ENCODE data around the gene KRTAP4-3. TPM values are rescaled to one million over a fixed set of nuclear protein-coding genes. Genes with fewer than 3 reads are reported as not detected.
"Not testable (repeated sequence)": the region's sequence is repeated elsewhere in the genome, so short reads cannot be mapped to it uniquely, and the experiment has no call there.

Gene KRTAP4-3
- total and polyA plus RNA-seq, 4 donors: not detected

GRCh38 chr17:41127371-41127770 lies 40.6 kb downstream of the KRTAP4-3 start:
- Histone ChIP-seq H3K4me1 (ENCODE audit: control insufficient read depth in 1 of 2, insufficient read depth in 2 of 2, low read length in 2 of 2) (no peaks in the 10 kb centered on the region), H3K9me3 (ENCODE audit: control insufficient read depth, low read length) (no peaks in the 10 kb centered on the region), H3K27ac (ENCODE audit: low read depth in 1 of 2, low read length in 2 of 2) (no peak overlapping the region), H3K4me3 (ENCODE audit: low read length in 2 of 2) (no peak overlapping the region), H3K27me3 (ENCODE audit: control insufficient read depth in 1 of 2, insufficient read depth in 2 of 2, low read length in 1 of 2) (no peaks in the 10 kb centered on the region), H3K36me3 (ENCODE audit: control insufficient read depth in 1 of 2, insufficient read depth in 2 of 2, low read length in 1 of 2) (no peaks in the 10 kb centered on the region)
- DNase-seq (no peak), ATAC-seq (ENCODE audit: low FRiP score) (no peak)
- WGBS, 2 donors: 68% methylated on average over 1 of the region's 1 CpG
- intact Hi-C loops (cut with DNase I): no loop called here

- no peaks in the 10 kb centered on the region for H3K36me3 ChIP-seq (ENCODE audit: control insufficient read depth in 1 of 2, insufficient read depth in 2 of 2, low read length in 1 of 2)
- H3K4me3 ChIP-seq (ENCODE audit: low read length in 2 of 2): no peak overlapping the region
- H3K4me1 ChIP-seq (ENCODE audit: control insufficient read depth in 1 of 2, insufficient read depth in 2 of 2, low read length in 2 of 2): no peaks in the 10 kb centered on the region
- intact Hi-C loops (cut with DNase I): no loop called here
- H3K9me3 ChIP-seq (ENCODE audit: control insufficient read depth, low read length): no peaks in the 10 kb centered on the region
- whole genome bisulfite sequencing, 2 donors: 83 to 84% methylated on average over 3 of the region's 3 CpGs
- H3K27ac ChIP-seq (ENCODE audit: low read depth in 1 of 2, low read length in 2 of 2): no peak overlapping the region
- no peaks in the 10 kb centered on the region for H3K27me3 ChIP-seq (ENCODE audit: control insufficient read depth in 1 of 2, insufficient read depth in 2 of 2, low read length in 1 of 2)
- ATAC-seq (ENCODE audit: low FRiP score): no peak
- no peak for DNase-seq
Measured at GRCh38 chr17:41126412-41126811, 41.6 kb downstream of the KRTAP4-3 start.

- ATAC-seq (ENCODE audit: low FRiP score) (no peak), DNase-seq (no peak)
- no peaks in the 10 kb centered on the region for H3K27me3 ChIP-seq (ENCODE audit: control insufficient read depth in 1 of 2, insufficient read depth in 2 of 2, low read length in 1 of 2)
- WGBS, 2 donors: 67 to 90% methylated on average over 2 of the region's 2 CpGs
- H3K9me3 ChIP-seq (ENCODE audit: control insufficient read depth, low read length): no peaks in the 10 kb centered on the region
- H3K27ac ChIP-seq (ENCODE audit: low read depth in 1 of 2, low read length in 2 of 2): no peak overlapping the region
- H3K4me3 ChIP-seq (ENCODE audit: low read length in 2 of 2): no peak overlapping the region
- H3K36me3 ChIP-seq (ENCODE audit: control insufficient read depth in 1 of 2, insufficient read depth in 2 of 2, low read length in 1 of 2): no peaks in the 10 kb centered on the region
- intact Hi-C loops (cut with DNase I): no loop called here
- H3K4me1 ChIP-seq (ENCODE audit: control insufficient read depth in 1 of 2, insufficient read depth in 2 of 2, low read length in 2 of 2): no peaks in the 10 kb centered on the region
Measured at GRCh38 chr17:41125064-41125463, 43.0 kb downstream of the KRTAP4-3 start.

GRCh38 chr17:41123991-41124371 lies 44.0 kb downstream of the KRTAP4-3 start, which contains the start of gene KRTAP4-12:
KRTAP4-12 (minus strand) TSS chr17:41124182; CDS start chr17:41124122, 60 bp downstream.
- 69 to 70% methylated on average over 3 of the region's 3 CpGs for WGBS, 2 donors
- ATAC-seq (ENCODE audit: low FRiP score); H3K4me3 ChIP-seq (ENCODE audit: low read length in 2 of 2); intact Hi-C loops (cut with DNase I); H3K9me3 ChIP-seq (ENCODE audit: control insufficient read depth, low read length); H3K27me3 ChIP-seq (ENCODE audit: control insufficient read depth in 1 of 2, insufficient read depth in 2 of 2, low read length in 1 of 2); H3K36me3 ChIP-seq (ENCODE audit: control insufficient read depth in 1 of 2, insufficient read depth in 2 of 2, low read length in 1 of 2); H3K27ac ChIP-seq (ENCODE audit: low read depth in 1 of 2, low read length in 2 of 2); DNase-seq; H3K4me1 ChIP-seq (ENCODE audit: control insufficient read depth in 1 of 2, insufficient read depth in 2 of 2, low read length in 2 of 2): not testable (repeated sequence)

- H3K27ac ChIP-seq (ENCODE audit: low read depth in 1 of 2, low read length in 2 of 2); H3K4me1 ChIP-seq (ENCODE audit: control insufficient read depth in 1 of 2, insufficient read depth in 2 of 2, low read length in 2 of 2); intact Hi-C loops (cut with DNase I); H3K9me3 ChIP-seq (ENCODE audit: control insufficient read depth, low read length); H3K36me3 ChIP-seq (ENCODE audit: control insufficient read depth in 1 of 2, insufficient read depth in 2 of 2, low read length in 1 of 2); DNase-seq; H3K27me3 ChIP-seq (ENCODE audit: control insufficient read depth in 1 of 2, insufficient read depth in 2 of 2, low read length in 1 of 2); H3K4me3 ChIP-seq (ENCODE audit: low read length in 2 of 2); ATAC-seq (ENCODE audit: low FRiP score): not testable (repeated sequence)
- WGBS, 2 donors: 76 to 78% methylated on average over 9 to 12 of the region's 12 CpGs
Measured at GRCh38 chr17:41123292-41123990, 44.6 kb downstream of the KRTAP4-3 start.

- no peaks in the 10 kb centered on the region for H3K27me3 ChIP-seq (ENCODE audit: control insufficient read depth in 1 of 2, insufficient read depth in 2 of 2, low read length in 1 of 2)
- H3K9me3 ChIP-seq (ENCODE audit: control insufficient read depth, low read length): no peaks in the 10 kb centered on the region
- no peak for ATAC-seq (ENCODE audit: low FRiP score)
- no peak overlapping the region for H3K27ac ChIP-seq (ENCODE audit: low read depth in 1 of 2, low read length in 2 of 2)
- H3K4me3 ChIP-seq (ENCODE audit: low read length in 2 of 2): no peak overlapping the region
- DNase-seq: no peak
- no peaks in the 10 kb centered on the region for H3K36me3 ChIP-seq (ENCODE audit: control insufficient read depth in 1 of 2, insufficient read depth in 2 of 2, low read length in 1 of 2)
- no peaks in the 10 kb centered on the region for H3K4me1 ChIP-seq (ENCODE audit: control insufficient read depth in 1 of 2, insufficient read depth in 2 of 2, low read length in 2 of 2)
- intact Hi-C loops (cut with DNase I): no loop called here
- 83 to 91% methylated on average over 2 of the region's 2 CpGs for WGBS, 2 donors
Measured at GRCh38 chr17:41121742-41122141, 46.3 kb downstream of the KRTAP4-3 start.

GRCh38 chr17:41119696-41120690 lies 48.0 kb downstream of the KRTAP4-3 start:
- WGBS, 2 donors: 58 to 64% methylated on average over 11 of the region's 11 CpGs
- H3K27me3 ChIP-seq (ENCODE audit: control insufficient read depth in 1 of 2, insufficient read depth in 2 of 2, low read length in 1 of 2); DNase-seq; H3K9me3 ChIP-seq (ENCODE audit: control insufficient read depth, low read length); ATAC-seq (ENCODE audit: low FRiP score); H3K27ac ChIP-seq (ENCODE audit: low read depth in 1 of 2, low read length in 2 of 2); H3K36me3 ChIP-seq (ENCODE audit: control insufficient read depth in 1 of 2, insufficient read depth in 2 of 2, low read length in 1 of 2); intact Hi-C loops (cut with DNase I); H3K4me1 ChIP-seq (ENCODE audit: control insufficient read depth in 1 of 2, insufficient read depth in 2 of 2, low read length in 2 of 2); H3K4me3 ChIP-seq (ENCODE audit: low read length in 2 of 2): not testable (repeated sequence)

GRCh38 chr17:41118721-41119120 lies 49.3 kb downstream of the KRTAP4-3 start:
- Histone ChIP-seq H3K9me3 (ENCODE audit: control insufficient read depth, low read length) (no peaks in the 10 kb centered on the region), H3K4me1 (ENCODE audit: control insufficient read depth in 1 of 2, insufficient read depth in 2 of 2, low read length in 2 of 2) (no peaks in the 10 kb centered on the region), H3K36me3 (ENCODE audit: control insufficient read depth in 1 of 2, insufficient read depth in 2 of 2, low read length in 1 of 2) (no peaks in the 10 kb centered on the region), H3K27me3 (ENCODE audit: control insufficient read depth in 1 of 2, insufficient read depth in 2 of 2, low read length in 1 of 2) (no peaks in the 10 kb centered on the region), H3K4me3 (ENCODE audit: low read length in 2 of 2) (no peak overlapping the region), H3K27ac (ENCODE audit: low read depth in 1 of 2, low read length in 2 of 2) (no peak overlapping the region)
- 83% methylated on average over 4 of the region's 4 CpGs for WGBS, 2 donors
- ATAC-seq (ENCODE audit: low FRiP score) (no peak), DNase-seq (no peak)
- intact Hi-C loops (cut with DNase I): no loop called here

All from aorta (tissue), 5 donors.